DND-41 (cell line): ENCODE measurements around the gene LDB2.

Source experiments
- ATAC-seq: fragments of 200-7000 bp; cut with Tn5 transposase; 3 replicates; pipeline ENCODE4 v1.9.1; 2021; ENCODE audit warnings: low read depth; ENCODE audit not compliant: insufficient read depth
- DNase-seq: peaks from one replicate; pipeline ENCODE4 v3.0.0-alpha.2; 2020
- H2AFZ ChIP-seq: 2 replicates; pipeline ENCODE4 v1.6.0; 2012; ENCODE audit warnings: low read depth, low read length
- H3K27ac ChIP-seq: 2 replicates; pipeline ENCODE4 v1.5.1; 2012; ENCODE audit warnings: low read length, inconsistent platforms
- H3K27me3 ChIP-seq: fragments of 200-600 bp; sonication (generic); 2 replicates; pipeline ENCODE4 v1.6.0; 2012; ENCODE audit warnings: low read length, mild to moderate bottlenecking, inconsistent platforms; ENCODE audit not compliant: insufficient read depth, poor library complexity
- H3K36me3 ChIP-seq: 2 replicates; pipeline ENCODE4 v1.5.1; 2012; ENCODE audit warnings: low read length, inconsistent platforms; ENCODE audit not compliant: insufficient read depth
- H3K4me1 ChIP-seq: 2 replicates; pipeline ENCODE4 v1.5.1; 2012; ENCODE audit warnings: mild to moderate bottlenecking, low read length; ENCODE audit not compliant: insufficient read depth
- H3K4me2 ChIP-seq: 2 replicates; pipeline ENCODE4 v1.6.0; 2012; ENCODE audit warnings: mild to moderate bottlenecking, moderate library complexity, low read length, inconsistent platforms; ENCODE audit not compliant: insufficient read depth
- H3K4me3 ChIP-seq, 2 experiments: fragments of 200-600 bp in 1 of 2; shearing (Covaris generic) in 1 of 2; 2 replicates each; pipeline ENCODE4 v1.5.1; 2012 to 2016; ENCODE audit warnings: inconsistent platforms in 2 of 2, low read length in 2 of 2, mild to moderate bottlenecking in 2 of 2, low read depth in 1 of 2, moderate library complexity in 1 of 2
- H3K79me2 ChIP-seq: 2 replicates; pipeline ENCODE4 v1.6.0; 2012; ENCODE audit warnings: low read length, inconsistent platforms; ENCODE audit not compliant: insufficient read depth
- H3K9ac ChIP-seq: 2 replicates; pipeline ENCODE4 v1.6.0; 2012; ENCODE audit warnings: low read depth, mild to moderate bottlenecking, inconsistent platforms, low read length, moderate library complexity
- H3K9me3 ChIP-seq: 2 replicates; pipeline ENCODE4 v1.5.1; 2012; ENCODE audit warnings: low read length, moderate library complexity, mild to moderate bottlenecking, inconsistent platforms; ENCODE audit not compliant: insufficient read depth, severe bottlenecking
- H4K20me1 ChIP-seq: 2 replicates; pipeline ENCODE4 v1.6.0; 2012; ENCODE audit warnings: low read length; ENCODE audit not compliant: insufficient read depth
- EZH2 ChIP-seq: IDR thresholded peaks from 3 replicates; pipeline ENCODE4 v1.6.1; 2012; ENCODE audit warnings: borderline replicate concordance, low read depth, mild to moderate bottlenecking, moderate library complexity, low read length, inconsistent platforms; ENCODE audit not compliant: severe bottlenecking
- TF ChIP-seq, protein P1 (sequence below): IDR thresholded peaks from 2 replicates; pipeline ENCODE4 v1.5.1; 2012; ENCODE audit warnings: borderline replicate concordance, low read length, moderate library complexity, mild to moderate bottlenecking; ENCODE audit not compliant: poor library complexity, severe bottlenecking; ENCODE audit errors: extremely low read depth

Gene LDB2

DNA sequence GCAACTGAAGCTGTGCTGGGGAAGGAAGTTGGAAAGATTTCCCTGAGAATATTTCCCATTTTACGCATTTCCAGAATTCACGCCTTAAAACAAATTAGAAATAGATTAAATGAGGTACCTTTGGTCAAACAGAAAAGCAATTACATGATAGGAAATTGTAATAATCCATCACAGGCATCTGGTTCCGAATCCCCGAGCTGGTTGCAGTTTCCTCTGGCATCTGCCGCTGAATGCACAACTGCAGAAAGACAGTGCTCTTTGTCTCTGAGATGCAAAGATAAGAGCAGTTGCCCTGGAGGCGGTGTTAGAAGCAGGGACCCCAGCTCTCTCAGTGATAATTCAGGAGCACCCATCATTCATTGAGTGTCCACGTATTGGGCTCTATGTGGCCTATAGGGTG is 224.4 kb downstream of the LDB2 start:
- ATAC-seq (no peak), DNase-seq (no peak)
- H3K27me3 ChIP-seq: no peaks in the 10 kb centered on the region
- no peaks in the 10 kb centered on the region for H4K20me1 ChIP-seq
- H2AFZ ChIP-seq: no peak overlapping the region
- no peaks in the 10 kb centered on the region for H3K4me1 ChIP-seq
- no peak overlapping the region for H3K27ac ChIP-seq
- no peak overlapping the region for H3K4me3 ChIP-seq
- no peak overlapping the region for H3K4me2 ChIP-seq
- no peaks in the 10 kb centered on the region for H3K36me3 ChIP-seq
- TF ChIP-seq EZH2: no peak
- TF ChIP-seq, protein P1, sequence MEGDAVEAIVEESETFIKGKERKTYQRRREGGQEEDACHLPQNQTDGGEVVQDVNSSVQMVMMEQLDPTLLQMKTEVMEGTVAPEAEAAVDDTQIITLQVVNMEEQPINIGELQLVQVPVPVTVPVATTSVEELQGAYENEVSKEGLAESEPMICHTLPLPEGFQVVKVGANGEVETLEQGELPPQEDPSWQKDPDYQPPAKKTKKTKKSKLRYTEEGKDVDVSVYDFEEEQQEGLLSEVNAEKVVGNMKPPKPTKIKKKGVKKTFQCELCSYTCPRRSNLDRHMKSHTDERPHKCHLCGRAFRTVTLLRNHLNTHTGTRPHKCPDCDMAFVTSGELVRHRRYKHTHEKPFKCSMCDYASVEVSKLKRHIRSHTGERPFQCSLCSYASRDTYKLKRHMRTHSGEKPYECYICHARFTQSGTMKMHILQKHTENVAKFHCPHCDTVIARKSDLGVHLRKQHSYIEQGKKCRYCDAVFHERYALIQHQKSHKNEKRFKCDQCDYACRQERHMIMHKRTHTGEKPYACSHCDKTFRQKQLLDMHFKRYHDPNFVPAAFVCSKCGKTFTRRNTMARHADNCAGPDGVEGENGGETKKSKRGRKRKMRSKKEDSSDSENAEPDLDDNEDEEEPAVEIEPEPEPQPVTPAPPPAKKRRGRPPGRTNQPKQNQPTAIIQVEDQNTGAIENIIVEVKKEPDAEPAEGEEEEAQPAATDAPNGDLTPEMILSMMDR: no peak
- H3K9ac ChIP-seq: no peak overlapping the region
- no peaks in the 10 kb centered on the region for H3K9me3 ChIP-seq
- no peaks in the 10 kb centered on the region for H3K79me2 ChIP-seq

DNA sequence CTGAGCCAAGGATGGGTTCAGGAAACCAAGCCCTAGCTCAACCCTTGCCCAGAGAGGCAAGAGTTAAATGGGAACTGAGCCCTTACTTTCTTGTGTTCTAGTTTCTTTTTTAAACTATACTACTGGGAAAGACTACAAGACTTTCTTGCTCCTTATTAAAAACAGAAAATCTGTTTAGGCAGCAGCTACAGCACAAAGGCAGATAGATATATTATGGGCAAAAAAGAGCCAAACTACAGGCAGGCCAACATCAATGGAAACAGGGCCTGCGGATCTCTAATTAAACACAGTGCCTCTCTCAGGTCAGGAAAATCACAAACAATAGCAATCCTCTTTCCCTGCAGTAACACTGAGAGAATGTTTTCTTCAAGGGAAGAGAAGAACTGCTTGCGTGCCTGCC is 226.0 kb downstream of the LDB2 start:
- H3K4me1 ChIP-seq: no peaks in the 10 kb centered on the region
- ATAC-seq: no peak
- H4K20me1 ChIP-seq: no peaks in the 10 kb centered on the region
- no peaks in the 10 kb centered on the region for H3K36me3 ChIP-seq
- no peak overlapping the region for H3K4me2 ChIP-seq
- no peaks in the 10 kb centered on the region for H3K79me2 ChIP-seq
- no peak overlapping the region for H3K9ac ChIP-seq
- TF ChIP-seq, protein P1: no peak
- no peak for TF ChIP-seq EZH2
- no peak overlapping the region for H3K4me3 ChIP-seq
- H3K9me3 ChIP-seq: no peaks in the 10 kb centered on the region
- no peak overlapping the region for H3K27ac ChIP-seq
- no peaks in the 10 kb centered on the region for H3K27me3 ChIP-seq
- no peak overlapping the region for H2AFZ ChIP-seq
- DNase-seq: no peak

DNA sequence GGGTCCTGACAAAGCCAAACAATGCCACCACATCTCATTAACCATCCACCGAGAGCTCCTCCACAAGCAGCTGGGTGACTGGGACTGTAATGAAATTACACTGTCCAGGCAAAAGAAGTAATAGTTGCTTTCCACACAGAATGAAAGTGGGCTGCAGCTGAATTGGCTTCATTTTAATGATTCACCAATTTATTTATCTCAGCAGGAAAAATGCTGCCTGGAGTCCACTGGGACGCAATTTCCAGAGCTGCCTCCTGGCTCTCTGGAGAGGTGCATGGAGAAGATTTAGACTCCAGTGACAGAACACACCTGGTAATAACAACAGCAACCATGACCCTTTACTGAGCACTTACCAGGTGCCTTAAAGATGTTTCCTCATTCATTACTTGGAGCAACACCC is 226.7 kb downstream of the LDB2 start:
- ATAC-seq: no peak
- no peaks in the 10 kb centered on the region for H4K20me1 ChIP-seq
- H2AFZ ChIP-seq: no peak overlapping the region
- no peak overlapping the region for H3K4me3 ChIP-seq
- H3K79me2 ChIP-seq: no peaks in the 10 kb centered on the region
- no peak overlapping the region for H3K27ac ChIP-seq
- no peaks in the 10 kb centered on the region for H3K27me3 ChIP-seq
- H3K4me2 ChIP-seq: no peak overlapping the region
- no peak for TF ChIP-seq EZH2
- TF ChIP-seq, protein P1: no peak
- H3K9ac ChIP-seq: no peak overlapping the region
- no peaks in the 10 kb centered on the region for H3K4me1 ChIP-seq
- no peak for DNase-seq
- no peaks in the 10 kb centered on the region for H3K9me3 ChIP-seq
- no peaks in the 10 kb centered on the region for H3K36me3 ChIP-seq

DNA sequence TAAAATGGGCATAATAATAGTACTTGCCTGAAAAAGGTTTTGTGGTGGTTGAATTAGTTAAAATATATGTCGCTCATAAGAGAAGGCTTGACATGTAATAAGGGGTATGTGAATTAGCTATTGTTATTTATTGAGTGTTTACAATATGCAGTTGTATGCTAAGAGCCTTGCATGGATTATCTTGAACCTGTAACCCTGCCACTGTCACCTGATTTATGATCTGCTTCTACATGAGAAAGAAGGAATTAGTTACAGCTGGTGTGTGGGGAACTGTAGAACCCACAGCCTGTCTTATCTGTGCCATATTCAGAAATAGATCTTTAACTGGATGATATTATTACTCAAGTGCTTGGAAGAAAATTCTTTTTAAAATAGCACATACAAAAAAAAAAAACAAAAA is 227.7 kb downstream of the LDB2 start:
- ATAC-seq (no peak), DNase-seq (no peak)
- H3K9me3 ChIP-seq: no peaks in the 10 kb centered on the region
- H4K20me1 ChIP-seq: no peaks in the 10 kb centered on the region
- H2AFZ ChIP-seq: no peak overlapping the region
- no peaks in the 10 kb centered on the region for H3K36me3 ChIP-seq
- no peaks in the 10 kb centered on the region for H3K4me1 ChIP-seq
- no peaks in the 10 kb centered on the region for H3K27me3 ChIP-seq
- H3K4me3 ChIP-seq: no peak overlapping the region
- H3K4me2 ChIP-seq: no peak overlapping the region
- no peak overlapping the region for H3K27ac ChIP-seq
- H3K79me2 ChIP-seq: no peaks in the 10 kb centered on the region
- no peak overlapping the region for H3K9ac ChIP-seq
- TF ChIP-seq EZH2: no peak
- TF ChIP-seq, protein P1: no peak
